ENCODE results near the gene OR1S1.

GRCh38 chr11:58254936-58255335 lies 42.4 kb downstream of the OR1S1 start:
- TF ChIP-seq CTCF (tag by site-specific recombination; IDR thresholded peaks at IDR 0.05) (no peak), ZBTB21 (tag by site-specific recombination; IDR thresholded peaks at IDR 0.05) (no peak), ZBTB7A (tag by site-specific recombination; IDR thresholded peaks at IDR 0.05; ENCODE audit: low read depth) (no peak), ZEB2 (tag by site-specific recombination; IDR thresholded peaks at IDR 0.05) (no peak), ZNF274 (IDR thresholded peaks at IDR 0.05; ENCODE audit: low read length) (no peak), ZNF274 (tag by site-specific recombination; IDR thresholded peaks at IDR 0.05; ENCODE audit: borderline replicate concordance) (no peak), KLF17 (tag by site-specific recombination; IDR thresholded peaks at IDR 0.05) (no peak), REPIN1 (tag by site-specific recombination; IDR thresholded peaks at IDR 0.05; ENCODE audit: low read depth) (no peak), ZNF280D (tag by site-specific recombination; IDR thresholded peaks at IDR 0.05) (no peak), ZNF555 (tag by site-specific recombination; conservative IDR thresholded peaks at IDR 0.05) (no peak), ZNF530 (tag by site-specific recombination; IDR thresholded peaks at IDR 0.05; ENCODE audit: low read depth) (no peak), ZNF624 (tag by site-specific recombination; IDR thresholded peaks at IDR 0.05) (no peak), RBAK (tag by site-specific recombination; IDR thresholded peaks at IDR 0.05) (no peak), ZNF791 (tag by site-specific recombination; IDR thresholded peaks at IDR 0.05) (no peak)

Data from HEK293 (cell line).